Stimulated activated CD4-positive, alpha-beta T cell treated with anti-CD3 and anti-CD28 coated beads, Interleukin-1b, Interleukin-23, amount 100 ng/mL, for 1 hour (primary cell): ENCODE results near the gene MAD1L1.
"Not testable (repeated sequence)": the region's sequence is repeated elsewhere in the genome, so short reads cannot be mapped to it uniquely, and the experiment has no call there.

Experiments used
- DNase-seq, 2 donors: peaks; one replicate each; pipeline ENCODE4 v3.0.0-alpha.2; 2020; ENCODE audit warnings: low read depth in 2 of 2

Gene MAD1L1

DNA sequence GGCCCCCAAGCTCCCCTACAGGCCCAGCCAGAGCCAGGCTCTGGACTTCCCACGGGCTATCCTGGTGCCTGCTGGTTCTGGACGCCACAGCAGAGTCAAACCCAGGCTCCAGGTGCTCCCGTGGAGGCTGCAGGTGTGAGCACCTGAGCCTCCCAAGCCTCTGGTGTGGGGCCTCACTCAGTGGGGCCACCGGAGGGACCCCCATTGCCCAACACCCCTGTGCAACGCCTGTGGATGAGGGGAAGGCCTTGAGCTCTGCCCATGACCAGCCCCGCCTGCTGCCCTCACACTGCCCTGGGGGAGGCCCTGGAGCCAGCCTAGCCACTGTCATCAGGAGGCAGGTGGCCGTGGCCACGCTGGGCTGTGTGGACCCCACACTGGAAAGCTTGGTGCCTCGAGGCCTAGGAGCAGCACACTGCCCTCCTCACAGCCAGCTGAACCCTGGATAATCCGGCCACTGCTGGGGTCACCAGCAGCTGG, 229.3 kb downstream of the MAD1L1 start:
- DNase-seq = no peak

DNA sequence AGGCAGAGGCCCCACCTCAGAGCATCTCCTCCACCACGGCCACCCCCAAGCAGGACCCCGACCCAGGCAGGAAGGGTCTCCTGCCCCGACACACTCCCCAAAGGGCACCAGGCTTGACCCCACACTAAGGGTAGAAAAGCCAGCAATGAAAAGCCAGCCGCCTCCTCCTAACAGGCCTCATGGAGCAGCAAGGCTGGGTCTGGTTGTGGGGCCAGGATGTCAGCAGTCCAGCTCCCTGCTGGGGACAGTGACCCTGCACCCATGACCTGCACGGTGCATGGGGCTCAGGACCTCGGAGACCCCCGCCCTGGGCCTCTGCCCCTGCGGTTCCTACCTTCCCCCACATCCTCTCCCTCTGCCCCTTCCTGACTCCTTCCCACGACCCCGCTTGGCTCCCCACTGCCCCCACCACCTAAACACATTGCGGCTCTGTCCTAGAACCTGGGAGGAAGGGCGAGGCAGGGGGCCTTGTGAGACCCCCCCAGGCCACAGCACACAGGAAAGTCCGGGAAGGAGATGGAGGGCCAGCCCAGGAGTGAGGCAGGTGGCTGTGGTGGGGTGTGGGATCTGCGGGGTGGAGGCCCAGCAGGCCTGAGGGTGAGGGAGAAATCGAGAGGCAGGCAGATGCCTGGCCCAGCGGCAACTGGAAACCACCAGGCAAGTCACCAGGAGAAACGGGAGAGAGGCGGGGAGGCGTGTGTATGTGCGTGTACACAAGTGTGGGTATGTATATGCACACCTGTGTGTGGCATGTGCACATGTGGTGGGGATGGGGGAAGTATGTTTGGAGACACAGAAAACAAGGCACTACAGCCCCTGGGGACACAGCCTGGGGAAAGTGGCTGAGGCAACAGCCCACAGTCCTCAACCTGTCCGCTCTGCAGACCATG, 229.9 kb downstream of the MAD1L1 start:
- DNase-seq = no peak

DNA sequence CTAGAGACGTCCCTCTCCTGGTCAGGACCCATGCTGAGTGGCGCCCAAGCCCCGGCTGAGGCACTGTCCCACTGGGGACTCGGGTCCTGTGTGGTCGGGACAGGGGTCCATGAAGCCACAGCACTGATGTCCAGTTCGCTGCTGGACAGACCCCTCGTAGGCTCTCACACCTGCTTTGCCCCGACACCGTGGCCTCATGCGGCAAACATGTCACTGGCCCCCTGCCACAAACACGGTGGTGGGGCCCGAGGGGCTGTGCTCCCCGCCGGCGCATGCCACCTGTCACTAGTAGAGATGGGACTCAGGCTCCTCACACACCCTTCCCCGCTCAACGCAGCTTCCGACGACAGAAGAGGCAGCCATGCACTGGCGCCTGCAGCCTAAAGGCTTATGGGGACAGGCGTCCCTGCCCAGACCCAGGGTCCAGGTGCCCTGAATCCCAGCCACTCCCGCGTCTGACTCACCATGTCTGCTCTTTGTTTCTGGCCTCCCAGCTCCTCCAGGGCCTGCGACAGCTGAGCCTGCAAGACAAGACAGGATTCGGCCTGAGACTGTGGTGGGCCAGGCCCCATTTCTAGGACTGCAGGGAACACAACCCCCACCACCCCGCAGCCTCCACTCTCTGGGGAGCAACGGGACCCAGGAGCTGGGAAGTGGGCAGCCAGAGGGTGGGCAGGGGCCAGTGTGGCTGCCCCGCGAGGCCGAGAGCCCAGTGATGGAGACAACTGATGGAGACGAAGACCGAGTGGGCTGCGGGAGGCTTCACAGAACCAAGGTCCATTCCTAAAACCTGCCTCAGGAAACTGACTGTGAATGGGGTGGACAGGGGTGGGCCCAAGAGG, 230.9 kb downstream of the MAD1L1 start:
- DNase-seq = no peak

DNA sequence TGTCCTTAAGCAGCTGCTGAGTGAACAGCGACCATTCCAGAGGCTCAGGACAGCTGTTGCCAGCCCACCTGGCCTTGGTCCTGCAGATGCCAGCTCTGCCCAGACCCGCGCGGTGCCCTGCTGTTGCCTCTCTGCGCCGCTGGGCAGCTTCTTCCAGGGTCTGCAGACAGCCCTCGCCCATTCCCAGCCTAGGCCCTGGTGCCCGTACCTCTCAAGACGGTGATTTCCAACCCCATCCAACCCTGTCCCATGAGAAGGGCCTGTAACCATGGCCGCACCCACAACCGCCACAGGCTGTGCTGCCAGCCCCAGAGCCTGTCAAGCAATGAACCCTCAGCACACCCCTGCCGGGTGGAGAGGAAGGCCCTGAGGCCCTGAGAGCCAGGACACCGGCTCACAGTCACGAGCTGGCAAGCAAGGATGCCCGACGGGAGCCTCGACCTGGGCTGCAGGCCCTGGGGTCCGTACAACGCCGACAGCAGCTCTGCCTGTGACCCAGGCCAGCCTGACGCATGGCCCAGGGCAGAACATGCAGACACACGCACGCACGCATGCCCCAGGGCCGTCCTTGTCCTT, 231.9 kb downstream of the MAD1L1 start:
- DNase-seq = no peak

DNA sequence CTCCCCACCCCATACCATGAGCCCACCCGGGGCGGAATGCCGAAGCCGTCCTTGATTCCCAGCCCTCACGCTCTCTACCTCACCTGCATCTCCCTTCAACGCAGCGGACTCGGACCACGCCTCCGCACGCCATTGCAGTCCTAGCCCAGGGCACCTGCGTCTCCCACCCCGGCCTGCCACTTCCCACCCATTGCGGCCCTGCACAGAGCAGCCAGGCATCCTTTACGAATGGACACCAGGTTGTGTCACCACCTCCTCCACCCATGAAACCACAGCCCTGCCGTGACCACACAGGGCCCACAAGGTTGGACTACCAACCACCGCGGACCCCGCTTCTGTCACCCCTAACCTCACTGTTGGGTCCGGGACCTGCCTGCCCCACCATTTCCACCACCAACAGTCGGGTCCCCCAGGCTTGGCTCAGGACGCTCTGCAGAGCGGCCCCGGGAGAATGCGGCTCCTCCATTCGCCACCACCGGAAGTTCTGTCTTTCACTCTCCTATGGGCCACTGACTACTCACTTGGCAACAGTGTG, 232.5 kb downstream of the MAD1L1 start:
- DNase-seq = no peak

DNA sequence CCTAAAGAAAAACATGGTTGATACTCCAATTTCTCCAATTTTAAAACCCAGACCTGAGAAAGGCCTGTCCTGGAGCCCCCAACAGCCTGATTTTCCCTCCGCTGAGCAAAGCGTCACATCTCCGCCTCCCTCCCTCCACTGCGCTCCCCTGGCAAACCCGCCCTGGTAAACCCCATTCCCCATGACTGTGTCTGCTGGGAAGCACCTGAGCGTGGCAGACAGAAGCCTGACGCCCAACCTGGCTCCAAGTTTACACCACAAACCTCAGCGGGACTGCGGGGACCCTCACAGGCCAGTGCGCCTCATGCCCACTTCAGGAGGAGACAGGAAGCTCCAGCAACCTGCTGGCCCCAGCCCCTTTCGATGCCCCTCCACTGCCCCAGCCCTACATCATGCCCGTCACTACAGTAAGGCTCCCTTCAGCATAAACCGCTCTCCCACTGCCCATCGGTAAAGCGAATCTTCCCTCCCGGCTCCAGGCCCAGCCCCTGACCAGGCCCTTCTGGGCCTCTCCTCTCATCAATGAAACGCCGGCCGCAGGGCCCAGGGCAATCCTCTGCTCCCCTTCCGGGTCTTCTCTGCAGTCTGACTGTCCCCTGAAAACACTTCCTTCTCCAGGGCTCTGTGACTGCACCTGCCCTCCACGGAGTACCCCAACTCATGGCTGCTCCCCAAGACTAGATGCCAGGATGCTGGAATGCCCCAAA, 233.3 kb downstream of the MAD1L1 start:
- no peak for DNase-seq

DNA sequence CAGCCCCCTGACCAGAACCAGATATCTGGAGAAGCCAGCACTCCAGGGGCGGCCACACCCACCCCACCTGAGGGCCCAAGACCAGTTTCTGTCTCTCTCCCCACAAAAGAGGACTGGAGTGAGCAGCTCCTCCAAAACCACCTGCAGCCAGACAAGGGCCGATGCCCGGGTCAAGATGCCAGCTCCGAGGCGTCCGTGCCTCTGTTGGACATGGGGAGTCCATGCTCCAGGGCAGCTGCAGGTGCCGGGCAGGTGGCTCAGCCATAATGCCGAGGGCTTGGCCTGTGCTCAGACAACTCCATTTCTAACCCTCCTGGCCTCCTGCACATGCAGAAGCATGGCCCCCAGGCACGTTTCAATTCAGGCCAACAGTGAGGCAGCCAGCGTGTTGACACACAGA, 234.6 kb downstream of the MAD1L1 start:
- DNase-seq = no peak

DNA sequence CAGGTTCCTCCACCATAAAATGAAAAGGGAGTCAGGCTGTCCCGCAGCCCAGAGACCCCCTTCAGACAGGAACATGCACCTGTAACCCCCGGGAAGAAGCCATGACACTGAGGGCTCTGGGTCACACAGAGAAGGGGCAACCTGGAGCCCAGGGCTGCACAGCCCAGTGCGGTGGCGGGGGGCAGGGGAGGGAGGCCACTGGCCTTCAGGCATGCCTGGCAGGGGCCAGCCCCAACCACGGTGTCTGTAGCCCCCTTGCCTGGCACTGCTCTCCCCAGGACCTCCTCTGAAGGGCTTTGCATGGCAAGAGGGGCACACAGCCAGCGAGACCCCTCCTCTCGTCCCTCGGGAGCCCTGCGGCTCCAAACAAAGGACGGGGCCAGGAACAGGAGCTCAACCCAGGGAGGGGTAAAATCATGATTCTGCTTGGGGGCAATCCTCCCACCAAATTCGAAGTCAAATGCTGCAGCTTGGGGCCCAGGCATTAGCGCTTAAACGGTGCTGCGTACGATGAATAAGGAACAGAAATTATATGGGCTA, 235.1 kb downstream of the MAD1L1 start:
- no peak for DNase-seq

DNA sequence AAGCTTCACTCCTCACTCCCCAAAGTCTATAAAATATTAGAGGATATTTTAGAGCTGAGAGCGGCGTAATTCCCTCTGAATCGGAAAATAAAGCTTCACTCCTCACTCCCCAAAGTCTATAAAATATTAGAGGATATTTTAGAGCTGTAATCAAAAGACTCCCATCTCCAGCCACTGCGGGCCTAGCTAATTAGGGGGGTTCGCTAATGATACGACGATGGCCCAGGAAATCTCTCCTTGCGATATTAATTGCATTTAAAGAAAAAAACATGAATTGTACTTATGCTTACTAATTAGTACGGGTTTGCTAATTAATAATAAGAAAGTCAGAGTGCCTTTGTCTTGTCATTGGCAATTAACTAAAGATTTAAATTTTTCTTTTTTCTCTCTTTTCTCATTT, 235.9 kb downstream of the MAD1L1 start:
- no peak for DNase-seq

DNA sequence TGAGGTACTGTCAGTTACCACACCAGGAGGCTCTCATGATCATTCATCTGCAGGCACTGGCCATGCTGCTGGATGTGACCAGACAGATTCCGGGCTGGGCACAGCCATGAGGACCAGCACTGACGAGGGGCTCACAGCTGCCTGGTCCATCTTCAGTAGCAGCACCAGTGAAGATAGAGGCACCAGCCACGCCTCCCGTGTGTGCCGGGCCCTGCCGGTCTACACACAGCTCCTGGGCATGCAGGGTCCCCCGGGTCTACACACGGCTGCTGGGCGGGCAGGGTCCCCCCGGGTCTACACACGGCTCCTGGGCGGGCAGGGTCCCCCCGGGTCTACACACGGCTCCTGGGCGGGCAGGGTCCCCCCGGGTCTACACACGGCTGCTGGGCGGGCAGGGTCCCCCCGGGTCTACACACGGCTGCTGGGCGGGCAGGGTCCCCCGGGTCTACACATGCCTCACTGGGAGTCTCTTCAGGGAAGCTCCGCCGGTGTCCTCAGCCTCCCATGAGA, 236.8 kb downstream of the MAD1L1 start:
- not testable (repeated sequence) for DNase-seq

DNA sequence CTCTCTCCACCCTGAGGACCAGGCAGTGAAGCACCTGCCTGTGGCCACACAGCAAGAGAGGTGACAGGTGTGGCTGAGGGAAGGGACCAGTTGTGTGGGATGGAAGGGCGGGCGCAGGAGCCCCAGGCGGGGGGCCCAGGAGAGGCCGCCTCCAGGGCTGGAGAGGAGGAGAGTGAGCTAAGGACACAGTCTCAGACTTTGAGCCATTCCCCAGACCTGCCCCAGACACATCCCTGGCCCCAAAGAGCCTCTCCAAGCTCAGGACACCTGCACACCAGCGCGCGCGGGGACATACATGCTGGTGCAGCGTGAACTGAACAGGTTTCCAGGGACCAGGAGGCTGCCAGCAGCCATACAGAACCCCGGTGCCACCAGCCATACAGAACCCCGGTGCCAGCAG, 237.3 kb downstream of the MAD1L1 start:
- no peak for DNase-seq

DNA sequence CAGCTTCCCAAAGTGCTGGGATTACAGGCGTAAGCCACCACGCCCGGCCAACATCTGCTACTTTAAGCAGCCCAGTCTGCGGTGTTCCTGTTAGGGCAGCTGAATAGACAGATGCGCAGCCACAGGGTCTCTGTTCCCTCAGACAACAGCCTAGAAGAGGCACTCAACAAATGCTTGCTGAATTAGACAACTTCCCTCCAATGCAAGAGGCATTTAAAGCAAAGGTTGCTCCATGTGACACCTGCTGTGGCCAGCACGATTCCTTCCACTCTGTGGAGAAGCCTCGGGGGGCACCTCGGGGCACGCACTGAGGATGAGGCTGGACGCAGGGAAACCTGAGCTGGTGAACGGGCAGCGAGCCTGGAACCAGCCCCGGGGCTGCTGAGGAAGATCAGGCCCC, 237.8 kb downstream of the MAD1L1 start:
- no peak for DNase-seq

DNA sequence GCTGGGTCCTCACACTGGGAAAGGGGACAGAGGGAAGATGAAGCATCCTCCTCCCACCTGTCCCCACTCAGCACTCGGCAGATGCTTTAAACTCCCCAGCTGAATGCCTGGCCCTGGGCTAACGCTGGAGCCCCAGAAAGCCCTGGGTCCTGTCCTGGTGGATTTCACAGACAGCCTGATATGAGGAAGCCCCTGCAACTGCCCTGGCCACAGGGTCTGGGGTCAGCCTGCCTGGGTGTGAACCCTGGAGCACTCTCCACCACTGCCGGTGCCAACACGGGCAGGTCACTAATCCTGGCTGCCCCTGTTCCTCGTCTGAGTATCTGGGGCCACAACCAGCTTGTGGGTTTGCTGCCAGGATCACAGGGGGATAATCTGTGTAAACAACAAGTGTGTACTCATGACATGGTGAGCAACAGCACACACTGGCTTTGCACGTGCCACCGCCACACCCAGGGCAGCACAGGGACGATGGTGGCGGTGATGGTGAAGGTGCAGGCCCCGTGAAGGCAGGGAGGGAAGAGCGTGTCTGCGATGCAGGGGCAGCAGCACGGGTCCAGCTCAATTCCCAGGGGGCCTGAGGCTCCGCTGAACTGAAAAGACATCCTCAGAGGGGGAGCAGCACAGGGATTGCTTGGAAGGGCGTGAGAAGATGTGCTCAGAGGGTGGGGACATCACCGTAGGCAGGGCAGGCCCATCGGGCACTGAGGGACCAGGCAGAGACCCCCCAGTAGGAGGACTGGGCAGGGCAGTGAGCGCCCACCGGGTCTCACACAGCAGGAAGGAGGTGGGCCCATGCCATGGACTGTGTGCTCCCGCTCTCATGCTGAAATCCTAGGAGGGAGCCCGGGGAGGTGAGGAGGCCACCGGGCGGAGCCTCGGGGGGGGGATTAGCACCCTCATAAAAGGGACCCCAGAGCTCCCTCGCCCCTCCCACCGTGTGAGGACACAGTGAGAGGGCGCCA, 238.7 kb downstream of the MAD1L1 start:
- DNase-seq = no peak

DNA sequence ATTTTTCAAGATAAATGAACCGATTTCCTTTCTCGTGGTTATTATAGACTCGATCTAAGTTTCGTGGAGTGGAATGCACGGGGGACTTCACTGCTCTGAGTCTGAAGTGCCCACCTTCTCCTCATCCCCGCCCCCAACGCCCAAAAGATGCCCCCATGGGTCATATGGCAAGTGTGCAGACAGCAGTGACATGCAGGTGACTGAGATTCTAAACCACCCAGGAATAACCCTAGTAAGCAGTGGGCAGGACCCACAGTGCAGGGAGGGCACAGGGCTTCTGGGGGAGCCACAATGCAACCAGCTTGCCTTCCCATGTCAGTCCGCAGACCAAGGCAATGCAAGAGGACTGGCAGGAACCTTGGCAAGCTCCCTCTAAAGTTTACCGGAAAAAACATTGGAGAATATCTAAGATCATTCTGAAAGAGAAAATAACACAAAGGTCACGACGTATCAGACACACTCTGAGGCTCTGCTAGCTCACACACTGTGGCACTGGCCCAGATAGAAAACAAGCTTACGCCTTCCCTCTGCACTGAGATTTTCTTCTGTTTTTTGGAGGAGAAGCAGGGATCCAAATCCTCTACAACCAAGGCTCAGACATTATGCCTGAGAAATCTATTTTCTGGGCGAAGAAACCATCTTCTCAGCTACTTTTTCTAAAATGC, 239.6 kb downstream of the MAD1L1 start:
- no peak for DNase-seq

DNA sequence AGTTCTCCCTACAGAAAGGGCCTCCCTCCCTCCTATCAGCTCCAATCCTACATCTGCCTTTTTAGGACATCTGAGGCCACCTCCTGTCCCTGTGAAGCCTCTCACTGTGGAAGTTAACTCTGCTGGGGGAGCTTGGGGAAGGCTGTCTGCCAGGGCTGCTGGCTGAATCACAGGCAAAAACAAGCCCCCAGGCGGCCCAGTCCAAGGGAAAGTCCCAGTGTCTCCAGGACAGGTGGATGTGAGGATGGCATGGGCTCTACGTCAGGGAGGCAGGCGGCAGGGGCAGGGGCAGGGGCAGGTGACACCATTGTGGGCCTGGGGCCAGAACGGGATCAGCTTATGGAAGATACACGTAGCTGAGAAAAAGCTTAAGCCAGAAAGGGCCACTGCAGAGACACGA, 240.2 kb downstream of the MAD1L1 start:
- no peak for DNase-seq

DNA sequence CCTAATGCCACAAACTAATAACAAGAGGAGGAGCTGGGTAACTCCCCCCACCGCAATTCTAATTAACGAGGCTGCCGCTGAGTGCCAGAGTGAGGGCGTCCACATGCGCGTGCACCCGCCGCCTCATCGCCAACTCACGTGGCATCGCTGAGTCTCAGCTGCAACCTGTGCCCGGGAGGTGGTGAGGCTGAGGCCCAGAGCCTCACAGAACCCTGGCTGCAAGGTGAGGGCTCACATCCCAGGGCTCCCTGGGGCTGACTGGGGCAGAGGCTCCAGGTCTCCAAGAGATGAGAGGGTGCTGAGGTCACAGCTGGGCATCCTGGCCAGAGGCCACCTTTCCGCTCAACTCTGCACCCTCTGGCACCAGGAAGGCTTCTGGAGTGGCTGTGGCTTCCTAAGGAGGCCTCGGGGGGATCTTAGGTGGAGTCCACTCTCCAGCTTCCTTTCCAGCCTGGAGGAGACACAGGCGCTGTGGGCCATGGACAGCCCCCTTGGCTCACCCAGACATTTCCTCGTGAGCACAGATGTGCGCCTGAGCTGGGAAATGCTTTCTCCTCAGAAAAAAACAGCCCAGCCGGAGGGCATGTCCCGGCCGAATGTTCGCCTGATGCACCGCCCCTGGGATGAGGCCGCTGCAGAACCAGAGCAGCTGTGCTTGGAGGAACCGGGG, 242.6 kb downstream of the MAD1L1 start:
- DNase-seq = no peak

DNA sequence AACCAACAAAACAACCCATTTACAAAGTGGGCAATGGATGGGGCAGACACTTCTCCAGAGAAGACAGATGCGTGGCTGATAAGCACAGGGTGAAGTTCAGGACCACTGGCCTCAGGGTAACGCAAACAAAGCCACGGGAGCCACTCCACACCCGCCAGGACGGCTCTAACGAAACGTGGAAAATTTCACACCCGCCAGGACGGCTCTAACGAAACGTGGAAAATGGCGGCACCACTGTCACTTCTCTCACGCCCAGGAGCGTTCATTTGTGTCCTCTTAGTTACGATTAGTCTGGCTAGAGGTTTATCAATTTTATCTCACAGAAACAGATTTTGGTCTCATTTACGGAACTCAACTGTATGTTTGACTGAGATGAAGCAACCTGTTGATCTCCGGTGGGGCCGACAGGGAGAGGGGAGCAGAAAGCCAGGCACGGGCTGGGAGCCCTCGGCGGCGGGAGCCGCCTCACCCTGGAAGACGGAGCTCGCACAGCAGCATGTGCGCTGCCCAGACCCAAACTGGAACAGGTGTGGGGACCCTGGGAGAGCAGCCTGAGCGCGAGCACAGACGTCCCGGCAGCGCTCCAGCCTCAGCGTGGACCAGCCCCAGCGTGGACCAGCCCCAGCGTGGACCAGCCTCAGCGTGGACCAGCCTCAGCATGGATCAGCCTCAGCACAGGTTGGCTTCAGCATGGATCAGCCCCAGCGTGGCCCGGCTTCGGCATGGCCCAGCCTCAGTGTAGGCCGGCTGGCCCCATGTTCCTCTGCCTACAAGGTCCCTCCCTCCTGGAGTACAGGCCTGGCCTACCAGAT, 243.5 kb downstream of the MAD1L1 start:
- no peak for DNase-seq

DNA sequence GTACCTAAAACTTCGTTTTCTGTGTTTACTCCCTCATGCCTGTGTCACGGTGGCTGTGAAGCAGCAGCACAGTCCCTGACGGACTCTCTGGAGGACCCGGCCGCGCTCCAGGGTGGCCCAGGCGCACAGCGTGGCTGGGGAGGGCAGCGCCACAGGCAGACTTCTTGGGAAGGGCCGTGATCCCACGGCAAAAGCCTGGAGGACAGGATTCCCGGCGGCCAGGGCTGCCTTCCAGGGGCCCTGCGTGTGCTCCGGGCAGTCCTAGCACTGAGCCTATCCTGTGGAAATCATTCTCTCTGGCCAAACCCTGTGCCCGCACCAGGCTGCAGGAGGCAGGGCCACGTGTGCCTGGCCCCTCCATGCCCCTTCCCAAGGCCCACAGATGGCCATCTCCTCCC, 244.2 kb downstream of the MAD1L1 start:
- DNase-seq = no peak
